WTC11 (cell line): ENCODE data around the gene SPATA31D4. TPM values are rescaled to one million over a fixed set of nuclear protein-coding genes. Genes with fewer than 3 reads are reported as not detected.

Experiments
- ATAC-seq: fragments of 200-7000 bp; cut with Tn5 transposase; 2 replicates; pipeline ENCODE4 v1.10.0; 2021; ENCODE audit warnings: mild to moderate bottlenecking, moderate library complexity
- CTCF ChIA-PET: fragments of 300-600 bp; sonication (Branson Sonifier 250); formaldehyde crosslinking; loops from one replicate; lab custom pipeline; 2021; ENCODE audit warnings: antibody characterized with exemption; lab: Charles Lee
- POLR2A ChIA-PET: fragments of 350-600 bp; sonication (Branson Sonifier 250); formaldehyde crosslinking; loops from one replicate; lab custom pipeline; 2021; ENCODE audit warnings: antibody characterized with exemption; lab: Charles Lee
- DNase-seq: peaks from one replicate; pipeline ENCODE4 v3.0.0; 2021; ENCODE audit warnings: low spot score
- H3K27ac Mint-ChIP-seq: 2 replicates; pipeline ENCODE4 v1.8.0; 2021; ENCODE audit warnings: mixed read lengths
- H3K27me3 Mint-ChIP-seq: 2 replicates; pipeline ENCODE4 v1.8.0; 2021; ENCODE audit warnings: low read depth, mild to moderate bottlenecking, moderate library complexity, mixed read lengths
- H3K36me3 Mint-ChIP-seq: 2 replicates; pipeline ENCODE4 v1.8.0; 2021; ENCODE audit warnings: mixed read lengths
- H3K4me1 Mint-ChIP-seq: 2 replicates; pipeline ENCODE4 v1.8.0; 2022; ENCODE audit warnings: mixed read lengths
- H3K4me3 Mint-ChIP-seq: 2 replicates; pipeline ENCODE4 v1.8.0; 2021; ENCODE audit warnings: mild to moderate bottlenecking, moderate library complexity, mixed read lengths
- H3K9me3 Mint-ChIP-seq: 2 replicates; pipeline ENCODE4 v1.8.0; 2021; ENCODE audit warnings: mixed read lengths
- AFF4 ChIP-seq: sonication (generic); formaldehyde crosslinking; IDR thresholded peaks from 2 replicates; pipeline ENCODE4 v1.8.1; 2023; ENCODE audit warnings: mild to moderate bottlenecking, missing genetic modification reagents, borderline replicate concordance
- CREB1 ChIP-seq: sonication (generic); formaldehyde crosslinking; IDR thresholded peaks from 2 replicates; pipeline ENCODE4 v1.8.0; 2023; ENCODE audit warnings: mild to moderate bottlenecking, missing genetic modification reagents
- ESRRA ChIP-seq: sonication (generic); formaldehyde crosslinking; IDR thresholded peaks from 2 replicates; pipeline ENCODE4 v1.8.1; 2022; ENCODE audit warnings: mild to moderate bottlenecking, missing genetic modification reagents, borderline replicate concordance
- FOXK1 ChIP-seq: sonication (generic); formaldehyde crosslinking; IDR thresholded peaks from 2 replicates; pipeline ENCODE4 v1.8.0; 2022; ENCODE audit warnings: mild to moderate bottlenecking, moderate library complexity, missing genetic modification reagents
- GABPB1 ChIP-seq: sonication (generic); formaldehyde crosslinking; IDR thresholded peaks from 2 replicates; pipeline ENCODE4 v1.8.1; 2023; ENCODE audit warnings: mild to moderate bottlenecking, missing genetic modification reagents
- HMGXB4 ChIP-seq: sonication (generic); formaldehyde crosslinking; IDR thresholded peaks from 2 replicates; pipeline ENCODE4 v1.8.1; 2023; ENCODE audit warnings: mild to moderate bottlenecking, moderate library complexity, missing genetic modification reagents
- IRF1 ChIP-seq: sonication (generic); formaldehyde crosslinking; IDR thresholded peaks from 2 replicates; pipeline ENCODE4 v1.8.0; 2023; ENCODE audit warnings: missing genetic modification reagents
- MAX ChIP-seq: sonication (generic); formaldehyde crosslinking; IDR thresholded peaks from 2 replicates; pipeline ENCODE4 v1.8.0; 2022; ENCODE audit warnings: mild to moderate bottlenecking, missing genetic modification reagents
- NFE2L1 ChIP-seq: sonication (generic); formaldehyde crosslinking; IDR thresholded peaks from 2 replicates; pipeline ENCODE4 v1.8.1; 2023; ENCODE audit warnings: missing genetic modification reagents
- NR3C1 ChIP-seq: sonication (generic); formaldehyde crosslinking; conservative IDR thresholded peaks from 2 replicates; pipeline ENCODE4 v1.8.1; 2023; ENCODE audit warnings: low read depth, mild to moderate bottlenecking, missing genetic modification reagents
- PREB ChIP-seq: sonication (generic); formaldehyde crosslinking; IDR thresholded peaks from 2 replicates; pipeline ENCODE4 v1.8.1; 2022; ENCODE audit warnings: mild to moderate bottlenecking, missing genetic modification reagents, moderate library complexity, borderline replicate concordance
- PRRX2 ChIP-seq: fragments of 250-450 bp; sonication (Bioruptor Pico); IDR thresholded peaks from 2 replicates; pipeline ENCODE4 v1.8.0; 2021; ENCODE audit warnings: mild to moderate bottlenecking
- STAT6 ChIP-seq: sonication (generic); formaldehyde crosslinking; conservative IDR thresholded peaks from 2 replicates; pipeline ENCODE4 v1.8.1; 2023; ENCODE audit warnings: mild to moderate bottlenecking, low read depth, missing genetic modification reagents, moderate library complexity
- ZNF138 ChIP-seq: sonication (generic); formaldehyde crosslinking; conservative IDR thresholded peaks from 2 replicates; pipeline ENCODE4 v1.8.1; 2022; ENCODE audit warnings: mild to moderate bottlenecking, moderate library complexity, missing genetic modification reagents
- ZNF281 ChIP-seq: sonication (generic); formaldehyde crosslinking; IDR thresholded peaks from 2 replicates; pipeline ENCODE4 v1.8.0; 2023; ENCODE audit warnings: mild to moderate bottlenecking, missing genetic modification reagents
- ZNF671 ChIP-seq: fragments of 250-450 bp; sonication (Bioruptor Pico); IDR thresholded peaks from 2 replicates; pipeline ENCODE4 v1.8.0; 2021; ENCODE audit warnings: mild to moderate bottlenecking
- total RNA-seq: library from RNA; stranded (reverse); gene quantifications from 3 replicates; pipeline ENCODE4 v1.2.3, GENCODE V29; 2021

Gene SPATA31D4
- total RNA-seq, 1 experiment from 2014 or later = not detected

DNA sequence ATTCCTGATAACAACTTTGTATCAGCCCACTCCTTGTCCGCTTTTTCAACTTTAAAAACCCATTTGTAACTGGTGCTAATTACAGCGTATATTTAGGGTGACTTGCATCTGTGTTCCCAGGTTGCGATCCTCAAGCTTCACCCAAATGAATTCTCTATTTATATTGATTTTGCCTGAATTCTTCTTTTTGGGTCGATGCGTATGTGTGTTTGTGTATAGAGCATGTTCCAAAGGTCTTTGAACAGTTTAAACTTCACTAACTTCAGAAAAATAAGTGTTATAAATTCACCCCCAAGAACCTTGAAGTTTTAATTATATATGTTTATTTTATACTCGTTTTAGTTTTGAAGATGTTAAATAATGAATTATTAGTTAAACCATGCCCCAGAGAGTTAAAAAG, 16.1 kb upstream of the SPATA31D4 start:
- H3K9me3 Mint-ChIP-seq = peaks cover 5% of the 10 kb centered on the region; the same call in 1 of the 2 replicates
- no peak overlapping the region for H3K4me3 Mint-ChIP-seq
- H3K27ac Mint-ChIP-seq = no peak overlapping the region
- DNase-seq = no peak
- H3K36me3 Mint-ChIP-seq = no peaks in the 10 kb centered on the region
- no peak for ATAC-seq
- CTCF ChIA-PET = no interaction called here
- H3K27me3 Mint-ChIP-seq = no peaks in the 10 kb centered on the region
- no peak for TF ChIP-seq ZNF138 (CRISPR knock-in tag)
- no peak for TF ChIP-seq AFF4
- no peak for TF ChIP-seq IRF1 (CRISPR knock-in tag)
- no peak for TF ChIP-seq HMGXB4 (CRISPR knock-in tag)
- TF ChIP-seq NFE2L1 (CRISPR knock-in tag) = no peak
- TF ChIP-seq STAT6 (CRISPR knock-in tag) = no peak
- TF ChIP-seq PRRX2 (CRISPR knock-in tag) = no peak
- TF ChIP-seq ZNF671 (CRISPR knock-in tag) = no peak
- H3K4me1 Mint-ChIP-seq = no peaks in the 10 kb centered on the region
- POLR2A ChIA-PET = no interaction called here

DNA sequence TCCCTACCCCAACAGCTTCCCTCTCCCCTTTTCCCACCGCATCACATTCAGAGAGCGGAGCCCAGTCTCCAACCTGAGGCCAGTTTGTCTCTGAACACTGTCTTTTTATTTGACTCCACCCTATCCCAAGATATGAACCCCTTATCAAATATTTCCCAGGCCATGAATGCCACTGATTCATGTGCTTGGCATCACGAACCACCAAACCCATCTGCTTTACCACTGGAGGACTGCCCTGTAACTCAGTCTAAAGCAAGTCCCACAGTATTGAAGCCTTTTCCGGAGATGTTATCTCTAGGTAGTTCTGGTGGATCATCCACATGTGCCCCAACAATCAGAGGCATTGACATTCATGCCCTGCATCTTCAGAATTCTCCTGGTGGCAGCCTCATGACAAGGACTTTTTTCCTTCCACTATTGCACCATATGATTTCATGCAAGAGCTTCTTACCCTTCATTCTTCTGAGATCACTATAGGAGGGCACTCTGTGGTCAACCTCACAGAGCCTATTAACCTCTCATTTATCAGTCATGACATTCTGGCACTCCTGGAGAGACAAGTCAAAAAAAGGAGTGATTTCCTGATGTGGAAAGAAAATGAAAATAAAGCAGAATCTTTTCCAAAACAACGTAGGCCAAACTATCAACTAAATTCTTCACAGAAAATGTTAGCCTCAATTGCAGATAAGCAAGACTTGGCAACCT, 12.3 kb upstream of the SPATA31D4 start:
- Mint-ChIP-seq H3K4me3 (no peak overlapping the region), H3K27me3 (no peaks in the 10 kb centered on the region), H3K4me1 (no peaks in the 10 kb centered on the region), H3K9me3 (peaks cover 5% of the 10 kb centered on the region; the same call in 1 of the 2 replicates), H3K36me3 (no peaks in the 10 kb centered on the region), H3K27ac (no peak overlapping the region)
- ChIA-PET CTCF (no interaction called here), POLR2A (no interaction called here)
- no peak for ATAC-seq
- no peak for DNase-seq
- no peak for TF ChIP-seq FOXK1 (CRISPR knock-in tag)
- no peak for TF ChIP-seq ESRRA (CRISPR knock-in tag)
- no peak for TF ChIP-seq MAX (CRISPR knock-in tag)
- no peak for TF ChIP-seq ZNF281
- no peak for TF ChIP-seq STAT6 (CRISPR knock-in tag)
- TF ChIP-seq CREB1 (CRISPR knock-in tag) = no peak
- no peak for TF ChIP-seq PREB (CRISPR knock-in tag)
- TF ChIP-seq GABPB1 = no peak
- no peak for TF ChIP-seq IRF1 (CRISPR knock-in tag)
- TF ChIP-seq NR3C1 (CRISPR knock-in tag) = no peak
